Endodermal cell (in vitro differentiated cells): ENCODE data around the gene TCF12. TPM values are rescaled to one million over a fixed set of nuclear protein-coding genes. Genes with fewer than 3 reads are reported as not detected.

ENCODE experiments used
- DNase-seq: peaks from one replicate; pipeline ENCODE4 v3.0.0-alpha.2; 2017
- H3K27ac ChIP-seq: 2 replicates; pipeline ENCODE4 v1.5.1; 2013; ENCODE audit warnings: mild to moderate bottlenecking, low read depth, low read length, moderate library complexity
- H3K27me3 ChIP-seq: 2 replicates; pipeline ENCODE4 v1.6.1; 2013; ENCODE audit warnings: mild to moderate bottlenecking, low read length, moderate library complexity; ENCODE audit not compliant: insufficient read depth, control insufficient read depth, poor library complexity, severe bottlenecking
- H3K36me3 ChIP-seq: 2 replicates; pipeline ENCODE4 v1.7.0; 2013; ENCODE audit warnings: mild to moderate bottlenecking, low read length, moderate library complexity; ENCODE audit not compliant: control insufficient read depth, insufficient read depth
- H3K4me1 ChIP-seq: one replicate; pipeline ENCODE4 v1.7.0; 2013; ENCODE audit warnings: low read length; ENCODE audit not compliant: control insufficient read depth, insufficient read depth
- H3K4me3 ChIP-seq: 2 replicates; pipeline ENCODE4 v1.5.1; 2013; ENCODE audit warnings: mild to moderate bottlenecking, low read length, moderate library complexity
- H3K9ac ChIP-seq: 2 replicates; pipeline ENCODE4 v1.6.1; 2013; ENCODE audit warnings: mild to moderate bottlenecking, low read length, moderate library complexity; ENCODE audit not compliant: poor library complexity, severe bottlenecking; ENCODE audit errors: extremely low read depth
- H3K9me3 ChIP-seq: 2 replicates; pipeline ENCODE4 v1.6.1; 2013; ENCODE audit warnings: mild to moderate bottlenecking, low read length, moderate library complexity; ENCODE audit not compliant: control insufficient read depth
- H3K27ac Mint-ChIP-seq: 2 replicates; pipeline ENCODE4 v1.8.0; 2020; ENCODE audit warnings: mixed read lengths
- H3K27me3 Mint-ChIP-seq: 2 replicates; pipeline ENCODE4 v1.8.0; 2021; ENCODE audit warnings: mild to moderate bottlenecking, mixed read lengths; ENCODE audit not compliant: insufficient read depth
- H3K36me3 Mint-ChIP-seq: 2 replicates; pipeline ENCODE4 v1.8.0; 2020; ENCODE audit warnings: low read depth, mixed read lengths
- H3K4me1 Mint-ChIP-seq: 2 replicates; pipeline ENCODE4 v1.8.0; 2020; ENCODE audit warnings: mixed read lengths
- H3K4me3 Mint-ChIP-seq: 2 replicates; pipeline ENCODE4 v1.8.0; 2020; ENCODE audit warnings: mild to moderate bottlenecking, moderate library complexity, mixed read lengths
- H3K9me3 Mint-ChIP-seq: 2 replicates; pipeline ENCODE4 v1.8.0; 2020; ENCODE audit warnings: mild to moderate bottlenecking, mixed read lengths
- WGBS, 2 experiments: methylation state at CpG; one replicate each; pipeline versions ENCODE4 v1.1.5 to v1.1.7; 2013; ENCODE audit warnings: missing lambda C conversion rate in 2 of 2, mixed read lengths in 1 of 2; ENCODE audit not compliant: insufficient coverage in 1 of 2, insufficient read length in 1 of 2; 5-methylcytosine and 5-hydroxymethylcytosine counted together
- total RNA-seq, 2 donors: library from RNA; stranded (reverse); fragmentation: NEBNext Ultra II Directional in 1 of 2; extraction: Animal tissue kit (Norgen Biotek cat#: 25700) in 1 of 2; gene quantifications; 2 replicates in 1 of 2; 3 replicates in 1 of 2; pipeline ENCODE4 v1.2.1, GENCODE V29; 2021
- TF ChIP-seq, protein P1 (sequence below): fragments of 200-600 bp; sonication (generic); conservative IDR thresholded peaks from 2 replicates; pipeline ENCODE4 v1.5.0; 2021; ENCODE audit warnings: antibody characterized with exemption, mild to moderate bottlenecking

TCF12 gene
- total RNA-seq, 2 donors from 2014 or later = 103 to 121 TPM

DNA sequence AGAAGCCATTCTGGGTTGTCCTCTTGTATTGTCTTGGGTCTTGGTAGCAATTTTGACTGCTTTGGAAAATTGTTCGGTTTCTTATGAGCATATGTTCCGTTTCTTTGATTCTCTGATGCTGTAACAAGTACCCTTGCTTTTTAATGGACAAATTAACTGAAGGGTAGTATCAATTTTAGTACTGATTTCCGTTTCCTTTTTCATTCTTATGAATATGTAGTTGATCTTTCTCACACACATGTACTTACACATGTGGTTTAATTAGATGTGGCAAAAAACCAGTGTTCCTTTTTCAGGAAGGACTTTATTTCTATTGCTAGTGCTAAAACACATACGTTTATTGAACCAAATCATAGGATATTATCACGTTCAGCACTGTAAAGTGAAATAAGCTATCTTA, 119.1 kb downstream of the TCF12 start:
- H3K4me1 Mint-ChIP-seq = peaks cover 55% of the 10 kb centered on the region
- no peak overlapping the region for H3K27ac Mint-ChIP-seq

DNA sequence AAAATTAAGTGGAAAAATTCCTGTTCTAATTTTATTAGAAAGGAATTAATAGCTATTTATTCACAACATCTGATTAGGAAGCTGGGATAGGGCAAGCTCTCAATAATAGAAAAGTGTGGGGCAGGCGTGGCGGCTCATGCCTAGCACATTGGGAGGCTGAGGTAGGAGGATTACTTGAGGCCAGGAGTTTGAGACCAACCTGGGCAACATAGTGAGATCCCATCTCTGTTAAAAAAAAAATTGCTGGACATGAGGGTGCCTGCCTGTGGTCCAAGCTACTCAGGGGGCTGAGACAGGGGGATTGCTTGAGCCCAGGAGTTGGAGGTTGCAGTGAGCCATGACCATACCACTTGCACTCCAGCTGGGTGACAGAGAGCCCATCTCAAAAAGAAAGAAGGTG, 119.6 kb downstream of the TCF12 start:
- H3K36me3 Mint-ChIP-seq = no peaks in the 10 kb centered on the region

More for the DNA sequence above, 119.1 kb downstream of the TCF12 start:
- Histone ChIP-seq H3K27me3 (no peaks in the 10 kb centered on the region), H3K9ac (no peak overlapping the region), H3K36me3 (no peaks in the 10 kb centered on the region), H3K4me1 (peaks cover 3% of the 10 kb centered on the region), H3K9me3 (no peaks in the 10 kb centered on the region), H3K4me3 (no peak overlapping the region), H3K27ac (no peak overlapping the region)
- H3K27me3 Mint-ChIP-seq = no peaks in the 10 kb centered on the region
- no peaks in the 10 kb centered on the region for H3K9me3 Mint-ChIP-seq
- H3K36me3 Mint-ChIP-seq = no peaks in the 10 kb centered on the region
- H3K4me3 Mint-ChIP-seq = no peak overlapping the region
- TF ChIP-seq, protein P1, sequence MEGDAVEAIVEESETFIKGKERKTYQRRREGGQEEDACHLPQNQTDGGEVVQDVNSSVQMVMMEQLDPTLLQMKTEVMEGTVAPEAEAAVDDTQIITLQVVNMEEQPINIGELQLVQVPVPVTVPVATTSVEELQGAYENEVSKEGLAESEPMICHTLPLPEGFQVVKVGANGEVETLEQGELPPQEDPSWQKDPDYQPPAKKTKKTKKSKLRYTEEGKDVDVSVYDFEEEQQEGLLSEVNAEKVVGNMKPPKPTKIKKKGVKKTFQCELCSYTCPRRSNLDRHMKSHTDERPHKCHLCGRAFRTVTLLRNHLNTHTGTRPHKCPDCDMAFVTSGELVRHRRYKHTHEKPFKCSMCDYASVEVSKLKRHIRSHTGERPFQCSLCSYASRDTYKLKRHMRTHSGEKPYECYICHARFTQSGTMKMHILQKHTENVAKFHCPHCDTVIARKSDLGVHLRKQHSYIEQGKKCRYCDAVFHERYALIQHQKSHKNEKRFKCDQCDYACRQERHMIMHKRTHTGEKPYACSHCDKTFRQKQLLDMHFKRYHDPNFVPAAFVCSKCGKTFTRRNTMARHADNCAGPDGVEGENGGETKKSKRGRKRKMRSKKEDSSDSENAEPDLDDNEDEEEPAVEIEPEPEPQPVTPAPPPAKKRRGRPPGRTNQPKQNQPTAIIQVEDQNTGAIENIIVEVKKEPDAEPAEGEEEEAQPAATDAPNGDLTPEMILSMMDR = no peak
- no peak for DNase-seq
- 99 to 100% methylated on average over 1 to 5 of the region's 5 CpGs for WGBS, 2 experiments

DNA sequence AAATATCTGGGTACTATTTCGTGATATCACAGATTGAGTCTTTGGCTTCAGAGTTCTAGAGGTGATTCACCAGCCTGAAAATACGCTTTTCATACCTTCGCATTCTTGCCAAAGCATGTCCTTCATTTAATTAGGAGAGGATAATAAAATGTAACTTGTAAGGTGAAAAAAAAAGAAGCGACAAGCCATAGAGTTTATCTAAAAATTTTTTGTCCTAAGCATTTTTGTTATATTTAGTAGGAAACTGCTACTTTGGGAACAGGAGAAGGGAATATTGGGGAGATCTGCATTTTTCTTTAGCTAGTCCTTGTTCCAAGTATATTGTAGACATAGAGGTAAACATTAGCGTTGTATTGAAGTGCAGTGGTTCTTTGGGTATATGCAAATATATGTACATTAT, 120.1 kb downstream of the TCF12 start:
- Histone ChIP-seq H3K4me1 (peaks cover 3% of the 10 kb centered on the region), H3K27me3 (no peaks in the 10 kb centered on the region), H3K9me3 (no peaks in the 10 kb centered on the region), H3K9ac (no peak overlapping the region), H3K36me3 (no peaks in the 10 kb centered on the region), H3K27ac (no peak overlapping the region), H3K4me3 (no peak overlapping the region)
- Mint-ChIP-seq H3K4me3 (no peak overlapping the region), H3K4me1 (peaks cover 53% of the 10 kb centered on the region), H3K27me3 (no peaks in the 10 kb centered on the region), H3K9me3 (no peaks in the 10 kb centered on the region), H3K36me3 (no peaks in the 10 kb centered on the region), H3K27ac (no peak overlapping the region)
- TF ChIP-seq, protein P1 = no peak
- no peak for DNase-seq
- WGBS, 2 experiments = 88 to 95% methylated on average over 4 to 5 of the region's 5 CpGs

More for the DNA sequence above, 119.6 kb downstream of the TCF12 start:
- 90 to 98% methylated on average over 2 of the region's 2 CpGs for WGBS, 2 experiments
- Mint-ChIP-seq H3K4me1 (peaks cover 52% of the 10 kb centered on the region), H3K4me3 (no peak overlapping the region), H3K27me3 (no peaks in the 10 kb centered on the region), H3K27ac (no peak overlapping the region), H3K9me3 (no peaks in the 10 kb centered on the region)
- no peak for DNase-seq
- Histone ChIP-seq H3K4me3 (no peak overlapping the region), H3K4me1 (peaks cover 3% of the 10 kb centered on the region), H3K27ac (no peak overlapping the region), H3K36me3 (no peaks in the 10 kb centered on the region), H3K9me3 (no peaks in the 10 kb centered on the region), H3K9ac (no peak overlapping the region), H3K27me3 (no peaks in the 10 kb centered on the region)
- TF ChIP-seq, protein P1 = no peak
